Measurements from ENCODE around the gene INPP5E.

INPP5E gene

GRCh38 chr9:136472640-136473353 is 33.2 kb upstream of the INPP5E start:
- DNase-seq, result no peak

- DNase-seq, result no peak
Measured at GRCh38 chr9:136471802-136472487, 32.3 kb upstream of the INPP5E start.

- no peak for DNase-seq
Measured at GRCh38 chr9:136470792-136471469, 31.3 kb upstream of the INPP5E start.

DNA sequence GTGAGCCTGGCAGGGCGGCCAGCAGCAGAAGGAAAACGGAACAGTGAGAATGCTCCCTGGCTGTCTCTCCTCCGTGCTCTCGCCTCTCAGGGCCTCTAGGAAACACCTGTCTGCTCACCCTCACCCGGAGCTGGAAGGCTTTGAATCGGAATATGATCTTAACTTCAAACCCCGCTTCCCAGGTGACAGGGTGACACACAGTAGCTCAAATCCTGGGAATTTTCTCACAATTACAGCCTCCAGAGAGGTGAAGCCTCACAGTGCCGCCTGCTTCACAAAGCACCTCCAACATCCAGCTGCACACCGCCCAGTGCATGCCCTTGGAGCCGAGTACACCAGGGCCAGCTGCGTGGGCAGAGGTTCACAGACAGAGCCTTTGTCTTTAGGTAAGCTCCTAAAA is 30.7 kb upstream of the INPP5E start:
- no peak for DNase-seq

DNA sequence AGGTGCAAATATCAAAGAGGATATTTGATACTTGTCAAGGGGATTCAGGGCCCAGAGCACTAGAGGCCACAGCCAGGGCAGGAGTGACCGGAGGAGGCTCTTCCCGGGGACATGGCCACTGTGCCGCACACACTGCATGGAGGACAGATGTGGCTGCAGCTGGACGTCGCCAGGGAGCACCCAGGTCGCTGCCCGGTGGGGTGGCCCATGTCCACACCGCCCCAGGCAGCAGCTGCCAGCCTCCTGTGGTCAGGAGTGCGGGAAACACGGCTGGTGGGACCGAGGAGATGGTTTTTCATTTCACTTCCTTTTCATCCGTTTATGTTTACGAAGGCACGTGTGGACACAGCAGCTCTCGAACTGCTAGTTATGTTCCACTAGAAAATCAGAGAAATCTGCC is 28.1 kb upstream of the INPP5E start:
- no peak for DNase-seq

DNA sequence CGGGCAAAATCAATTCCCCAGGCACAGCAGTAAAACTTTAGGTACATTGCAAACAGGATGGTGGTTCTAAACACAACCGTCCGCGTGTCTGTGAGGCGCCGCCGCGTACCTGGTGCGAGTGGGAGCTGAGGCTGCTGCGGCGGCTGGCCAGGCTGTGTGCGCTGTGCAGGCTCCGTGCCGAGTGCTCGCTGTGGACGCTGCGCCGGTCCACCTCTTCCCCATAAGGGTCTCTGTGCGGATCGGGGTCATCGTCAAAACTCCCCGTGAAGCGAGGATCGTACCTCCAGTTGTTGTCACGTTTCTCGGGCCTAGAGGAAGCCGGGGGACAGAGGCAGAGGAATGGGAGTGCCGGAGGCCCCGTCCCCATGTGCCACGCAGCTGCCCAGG is 26.5 kb upstream of the INPP5E start:
- no peak for DNase-seq

DNA sequence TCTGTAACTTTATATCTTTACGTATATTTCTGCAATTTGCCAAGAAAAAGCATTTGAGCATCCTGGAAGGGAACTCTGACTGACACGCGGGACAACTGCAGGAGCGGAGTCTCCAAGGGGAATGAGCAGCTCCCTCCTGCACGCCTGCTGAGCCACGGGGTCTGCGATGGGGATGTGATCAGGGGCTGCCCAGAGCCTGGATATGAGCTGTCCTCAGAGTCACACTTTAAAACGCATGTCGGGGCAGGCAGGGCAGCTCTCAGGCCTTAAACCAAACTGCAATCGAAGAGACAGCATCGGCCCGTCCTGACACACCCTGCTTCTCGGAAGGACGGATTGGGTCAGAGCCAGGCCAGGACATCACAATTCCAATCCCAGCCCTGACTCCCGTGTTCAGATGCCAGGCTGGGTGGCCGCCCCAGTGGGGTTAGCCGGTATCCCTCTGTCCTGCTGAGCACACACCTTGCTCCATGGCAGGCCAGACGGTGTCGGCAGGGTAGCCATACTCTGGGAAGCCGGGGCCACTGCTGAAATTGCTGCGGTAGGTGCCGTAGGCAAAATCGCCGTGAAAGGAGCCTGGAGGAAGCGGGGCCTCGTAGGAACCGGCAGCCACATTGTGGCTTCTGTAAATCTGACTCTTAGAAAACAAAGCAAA is 26.0 kb upstream of the INPP5E start:
- DNase-seq, result no peak

- no peak for DNase-seq
Measured at GRCh38 chr9:136464241-136464640, 24.6 kb upstream of the INPP5E start.

GRCh38 chr9:136463578-136463977 is 23.9 kb upstream of the INPP5E start:
- DNase-seq, result no peak

- DNase-seq, result no peak
Measured at GRCh38 chr9:136462664-136463063, 23.0 kb upstream of the INPP5E start.

GRCh38 chr9:136460772-136461325 is 21.2 kb upstream of the INPP5E start:
- DNase-seq, result no peak

GRCh38 chr9:136459425-136459824 is 19.8 kb upstream of the INPP5E start:
- no peak for DNase-seq

- DNase-seq, result no peak
Measured at GRCh38 chr9:136457326-136457725, 17.7 kb upstream of the INPP5E start.

DNA sequence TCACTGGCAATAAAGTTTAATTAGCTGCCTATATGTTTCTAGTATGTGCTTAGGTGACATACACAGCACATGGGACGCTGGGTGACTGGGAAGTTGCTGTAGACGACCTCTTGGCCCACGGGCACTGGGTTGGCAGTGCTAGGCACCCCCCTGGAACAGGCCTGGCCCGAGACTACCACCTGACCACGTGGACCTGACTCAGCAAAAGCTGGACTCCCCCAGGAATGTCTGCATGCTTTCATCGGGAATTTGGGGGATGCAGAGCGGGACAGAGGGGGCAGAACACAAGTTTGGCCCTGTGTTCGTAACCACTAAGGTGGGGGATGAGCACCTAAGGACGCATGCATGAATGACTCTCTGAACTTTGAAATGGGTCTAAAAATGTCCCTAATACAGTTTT is 16.6 kb upstream of the INPP5E start:
- no peak for DNase-seq

GRCh38 chr9:136455043-136456002 is 15.7 kb upstream of the INPP5E start:
- DNase-seq, result no peak

- no peak for DNase-seq
Measured at GRCh38 chr9:136454026-136454796, 14.6 kb upstream of the INPP5E start.

GRCh38 chr9:136453326-136453725 is 13.7 kb upstream of the INPP5E start:
- DNase-seq, result no peak

- DNase-seq, result no peak
Measured at GRCh38 chr9:136451221-136451877, 11.7 kb upstream of the INPP5E start.

GRCh38 chr9:136448655-136449054 is 9.0 kb upstream of the INPP5E start:
- no peak for DNase-seq

- DNase-seq, result no peak
Measured at GRCh38 chr9:136447173-136447778, 7.6 kb upstream of the INPP5E start.

Data from NCI-H1930 (cell line).